Mesenchymal stem cell (in vitro differentiated cells and primary cell): Measurements from ENCODE around the gene MEX3A.

Experiments
- DNase-seq: peaks from one replicate; pipeline ENCODE4 v3.0.0-alpha.2; 2013
- H2AFZ ChIP-seq: one replicate; pipeline ENCODE4 v1.6.1; 2013; ENCODE audit warnings: low read depth, mild to moderate bottlenecking, control low read depth, inconsistent platforms, low read length, moderate library complexity
- H2AK5ac ChIP-seq: 2 replicates; pipeline ENCODE4 v1.6.1; 2013; ENCODE audit warnings: low read length, moderate library complexity, mild to moderate bottlenecking, inconsistent platforms; ENCODE audit not compliant: severe bottlenecking
- H2BK120ac ChIP-seq: one replicate; pipeline ENCODE4 v1.6.1; 2013; ENCODE audit warnings: low read depth, mild to moderate bottlenecking, inconsistent platforms, low read length, moderate library complexity
- H2BK12ac ChIP-seq, 2 experiments: one replicate each; pipeline ENCODE4 v1.6.1; 2013; ENCODE audit warnings: inconsistent platforms in 2 of 2, low read length in 2 of 2, mild to moderate bottlenecking in 2 of 2, moderate library complexity in 2 of 2, control low read depth in 1 of 2
- H2BK15ac ChIP-seq: one replicate; pipeline ENCODE4 v1.6.1; 2013; ENCODE audit warnings: mild to moderate bottlenecking, low read depth, inconsistent platforms; ENCODE audit not compliant: poor library complexity, severe bottlenecking
- H2BK5ac ChIP-seq: 2 replicates; pipeline ENCODE4 v1.6.1; 2013; ENCODE audit warnings: low read depth, mild to moderate bottlenecking, low read length, control low read depth, inconsistent platforms; ENCODE audit not compliant: poor library complexity, severe bottlenecking
- H3K14ac ChIP-seq, 2 experiments: one replicate each; pipeline ENCODE4 v1.6.1; 2013; ENCODE audit warnings: inconsistent platforms in 2 of 2, low read length in 2 of 2, control low read depth in 1 of 2, mild to moderate bottlenecking in 1 of 2, moderate library complexity in 1 of 2
- H3K18ac ChIP-seq, 2 experiments: one replicate each; pipeline ENCODE4 v1.6.1; 2013; ENCODE audit warnings: inconsistent platforms in 2 of 2, low read length in 2 of 2, control low read depth in 1 of 2, low read depth in 1 of 2, mild to moderate bottlenecking in 1 of 2
- H3K23ac ChIP-seq, 2 experiments: one replicate each; pipeline ENCODE4 v1.6.1; 2013; ENCODE audit warnings: inconsistent platforms in 2 of 2, low read length in 2 of 2, mild to moderate bottlenecking in 2 of 2, moderate library complexity in 2 of 2, control low read depth in 1 of 2
- H3K27ac ChIP-seq: 2 replicates; pipeline ENCODE4 v1.5.1; 2013; ENCODE audit warnings: mild to moderate bottlenecking, moderate library complexity, low read length, control low read depth, inconsistent platforms; ENCODE audit not compliant: poor library complexity, severe bottlenecking
- H3K27me3 ChIP-seq, 2 experiments: 2 replicates each; pipeline versions ENCODE4 v1.6.1 to v1.7.0; 2013; ENCODE audit warnings: low read length in 2 of 2, mild to moderate bottlenecking in 2 of 2, moderate library complexity in 2 of 2, control low read depth in 1 of 2, inconsistent platforms in 1 of 2; ENCODE audit not compliant: control insufficient read depth in 1 of 2, insufficient read depth in 1 of 2
- H3K36me3 ChIP-seq, 2 experiments: 2 replicates each; pipeline versions ENCODE4 v1.6.1 to v1.7.0; 2013; ENCODE audit warnings: low read length in 2 of 2, control low read depth in 1 of 2, inconsistent platforms in 1 of 2, low read depth in 1 of 2, mild to moderate bottlenecking in 1 of 2; ENCODE audit not compliant: insufficient read depth in 2 of 2, control insufficient read depth in 1 of 2
- H3K4ac ChIP-seq, 2 experiments: one replicate each; pipeline ENCODE4 v1.6.1; 2013; ENCODE audit warnings: inconsistent platforms in 2 of 2, low read length in 2 of 2, mild to moderate bottlenecking in 2 of 2, moderate library complexity in 2 of 2, control low read depth in 1 of 2, low read depth in 1 of 2
- H3K4me1 ChIP-seq: 2 replicates; pipeline ENCODE4 v1.6.1; 2013; ENCODE audit warnings: low read depth, low read length, control low read depth; ENCODE audit not compliant: control insufficient read depth, insufficient read depth
- H3K4me2 ChIP-seq: 2 replicates; pipeline ENCODE4 v1.6.1; 2013; ENCODE audit warnings: low read length, mild to moderate bottlenecking, inconsistent platforms; ENCODE audit not compliant: poor library complexity, severe bottlenecking
- H3K4me3 ChIP-seq, 2 experiments: 2 replicates each; pipeline versions ENCODE4 v1.5.1 to v1.7.0; 2013; ENCODE audit warnings: low read length in 2 of 2, mild to moderate bottlenecking in 2 of 2, control low read depth in 1 of 2, low read depth in 1 of 2; ENCODE audit not compliant: insufficient read depth in 1 of 2
- H3K79me1 ChIP-seq: replicated peaks from 2 replicates; pipeline ENCODE4 v1.6.1; 2013; ENCODE audit warnings: mild to moderate bottlenecking, control low read depth, low read length, inconsistent platforms; ENCODE audit not compliant: poor library complexity, severe bottlenecking
- H3K9ac ChIP-seq: 2 replicates; pipeline ENCODE4 v1.7.0; 2013; ENCODE audit warnings: mild to moderate bottlenecking, low read length, moderate library complexity
- H3K9me3 ChIP-seq: 2 replicates; pipeline ENCODE4 v1.7.0; 2013; ENCODE audit warnings: mild to moderate bottlenecking, low read length; ENCODE audit not compliant: control insufficient read depth
- H4K8ac ChIP-seq: one replicate; pipeline ENCODE4 v1.6.1; 2013; ENCODE audit warnings: inconsistent platforms, mild to moderate bottlenecking, low read length, moderate library complexity
- H4K91ac ChIP-seq: one replicate; pipeline ENCODE4 v1.6.1; 2013; ENCODE audit warnings: mild to moderate bottlenecking, low read length, inconsistent platforms
- WGBS: methylation state at CpG from one replicate; pipeline ENCODE4 v1.1.7; 2013; ENCODE audit warnings: mixed read lengths; 5-methylcytosine and 5-hydroxymethylcytosine counted together

The MEX3A gene

GRCh38 chr1:156123356-156124196 is 41.3 kb upstream of the MEX3A start:
- peak overlapping the region; percentile 71 to 98 for H3K4ac ChIP-seq
- H3K4me2 ChIP-seq, result peak overlapping the region; percentile 60
- H2BK5ac ChIP-seq, result peak overlapping the region; percentile 95
- peak overlapping the region; percentile 99 for H3K18ac ChIP-seq
- H3K9ac ChIP-seq, result peak overlapping the region; percentile 99
- peak overlapping the region; percentile 74 to 79 for H3K23ac ChIP-seq
- no peak overlapping the region for H2AFZ ChIP-seq
- H3K4me3 ChIP-seq, result peak overlapping the region in 1 of 2 experiments; percentile 89
- H4K91ac ChIP-seq, result peak overlapping the region; percentile 99
- peak overlapping the region; percentile 100 for H2AK5ac ChIP-seq
- WGBS, result 12% methylated on average over 9 of the region's 14 CpGs
- peak overlapping the region; percentile 99 for H3K27ac ChIP-seq
- H3K36me3 ChIP-seq, result peaks cover 9 to 50% of the 10 kb centered on the region in 2 experiments
- H3K14ac ChIP-seq, result peak overlapping the region in 1 of 2 experiments; percentile 61
- H4K8ac ChIP-seq, result peak overlapping the region; percentile 98
- H2BK15ac ChIP-seq, result no peak overlapping the region
- H2BK120ac ChIP-seq, result peak overlapping the region; percentile 98
- H3K27me3 ChIP-seq, result no peaks in the 10 kb centered on the region
- peak; percentile 97 for DNase-seq
- peaks cover 77% of the 10 kb centered on the region for H3K4me1 ChIP-seq
- no peaks in the 10 kb centered on the region for H3K79me1 ChIP-seq
- H3K9me3 ChIP-seq, result no peaks in the 10 kb centered on the region
- H2BK12ac ChIP-seq, result peak overlapping the region; percentile 96 to 98

- Histone ChIP-seq H3K79me1 (no peaks in the 10 kb centered on the region), H3K9ac (peak overlapping the region; percentile 99), H4K91ac (peak overlapping the region; percentile 99), H2BK120ac (peak overlapping the region; percentile 98), H3K27ac (peak overlapping the region; percentile 99), H3K4me1 (peaks cover 75% of the 10 kb centered on the region), H3K4me3 (peak overlapping the region in 1 of 2 experiments; percentile 89), H2AK5ac (peak overlapping the region; percentile 100), H3K23ac (peak overlapping the region; percentile 74 to 79), H3K4me2 (peak overlapping the region; percentile 70), H3K14ac (peak overlapping the region in 1 of 2 experiments; percentile 90), H3K36me3 (peaks cover 9 to 50% of the 10 kb centered on the region in 2 experiments), H3K18ac (peak overlapping the region; percentile 99), H2AFZ (no peak overlapping the region), H3K27me3 (no peaks in the 10 kb centered on the region), H2BK5ac (peak overlapping the region; percentile 97), H2BK15ac (peak overlapping the region; percentile 92), H4K8ac (peak overlapping the region; percentile 98), H3K9me3 (no peaks in the 10 kb centered on the region), H2BK12ac (peak overlapping the region; percentile 96 to 99), H3K4ac (peak overlapping the region; percentile 62 to 100)
- DNase-seq, result peak; percentile 94
- WGBS, result 14% methylated on average over 9 of the region's 14 CpGs
Measured at GRCh38 chr1:156122519-156123355, 40.5 kb upstream of the MEX3A start.

- H3K18ac ChIP-seq, result no peak overlapping the region
- H2AK5ac ChIP-seq, result peak overlapping the region; percentile 74
- H3K23ac ChIP-seq, result no peak overlapping the region
- H3K27me3 ChIP-seq, result no peaks in the 10 kb centered on the region
- H3K14ac ChIP-seq, result no peak overlapping the region
- H3K79me1 ChIP-seq, result no peaks in the 10 kb centered on the region
- peak overlapping the region in 1 of 2 experiments; percentile 89 for H3K4me3 ChIP-seq
- no peaks in the 10 kb centered on the region for H3K9me3 ChIP-seq
- WGBS, result 84% methylated on average over 2 of the region's 4 CpGs
- H4K91ac ChIP-seq, result no peak overlapping the region
- H3K9ac ChIP-seq, result peak overlapping the region; percentile 99
- peaks cover 9 to 53% of the 10 kb centered on the region in 2 experiments for H3K36me3 ChIP-seq
- no peak overlapping the region for H2BK5ac ChIP-seq
- no peak overlapping the region for H2BK15ac ChIP-seq
- peak overlapping the region in 1 of 2 experiments; percentile 64 for H3K4ac ChIP-seq
- peak; percentile 65 for DNase-seq
- no peak overlapping the region for H2AFZ ChIP-seq
- H3K4me1 ChIP-seq, result peaks cover 72% of the 10 kb centered on the region
- H3K27ac ChIP-seq, result peak overlapping the region; percentile 99
- no peak overlapping the region for H4K8ac ChIP-seq
- H3K4me2 ChIP-seq, result peak overlapping the region; percentile 13
- H2BK12ac ChIP-seq, result no peak overlapping the region
- no peak overlapping the region for H2BK120ac ChIP-seq
Measured at GRCh38 chr1:156122086-156122485, 39.8 kb upstream of the MEX3A start.
